ENCODE measurements around the gene ATN1. TPM values are rescaled to one million over a fixed set of nuclear protein-coding genes. Genes with fewer than 3 reads are reported as not detected.

Gene ATN1
- total and polyA plus RNA-seq, 9 of the 15 experiments (the other 6 are each of a cell fraction or from before 2014, with no cell fraction given): 0.15 to 49.8 (median 2.7) TPM

GRCh38 chr12:6953442-6954315 lies 25.9 kb downstream of the ATN1 start (continued):
- 0 out of 2 replicates have a peak, but pooled peaks have one; percentile 52 for TF ChIP-seq RREB1 (CRISPR knock-in tag; IDR thresholded peaks at IDR 0.05)
- no peak for TF ChIP-seq CHCHD3 (CRISPR knock-in tag; IDR thresholded peaks at IDR 0.05)
- no peak for TF ChIP-seq JUNB (CRISPR knock-in tag; conservative IDR thresholded peaks at IDR 0.05)
- TF ChIP-seq ZNF75A (CRISPR knock-in tag; IDR thresholded peaks at IDR 0.05): no peak
- no peak for TF ChIP-seq PHF20 (IDR thresholded peaks at IDR 0.05; ENCODE audit: partially characterized antibody)
- no peak for TF ChIP-seq ZNF24 (IDR thresholded peaks at IDR 0.05)
- no peak for TF ChIP-seq ILF3 (IDR thresholded peaks at IDR 0.05; ENCODE audit: borderline replicate concordance)
- peak in 1 of 2 experiments; percentile 76; a peak in 2 of 4 replicates for TF ChIP-seq MAZ (CRISPR knock-in tag; conservative IDR thresholded peaks at IDR 0.05 in 1 of 2, IDR thresholded peaks at IDR 0.05 in 1 of 2)
- TF ChIP-seq CBFA2T2 (conservative IDR thresholded peaks at IDR 0.05): no peak
- no peak for TF ChIP-seq ZNF778 (CRISPR knock-in tag; IDR thresholded peaks at IDR 0.05)
- no peak for TF ChIP-seq SRSF3 (IDR thresholded peaks at IDR 0.05; ENCODE audit: insufficient read depth, low read length)
- TF ChIP-seq RBM34 (IDR thresholded peaks at IDR 0.05; ENCODE audit: borderline replicate concordance, insufficient read depth, low read length): no peak
- no peak for TF ChIP-seq POLR3A (IDR thresholded peaks at IDR 0.05; ENCODE audit: borderline replicate concordance, extremely low read depth, insufficient read depth, insufficient read length)
- TF ChIP-seq POLR2AphosphoS2 (IDR thresholded peaks at IDR 0.05; ENCODE audit: low read length): no peak
- TF ChIP-seq ZNF239 (CRISPR knock-in tag; IDR thresholded peaks at IDR 0.05): 0 out of 2 replicates have a peak, but pooled peaks have one; percentile 11
- TF ChIP-seq TOE1 (IDR thresholded peaks at IDR 0.05; ENCODE audit: borderline replicate concordance): 0 out of 2 replicates have a peak, but pooled peaks have one; percentile 44
- TF ChIP-seq TOE1 (CRISPR knock-in tag; IDR thresholded peaks at IDR 0.05; ENCODE audit: borderline replicate concordance, low read depth): no peak
- no peak for TF ChIP-seq DNMT1 (IDR thresholded peaks at IDR 0.05)
- TF ChIP-seq ZNF165 (CRISPR knock-in tag; IDR thresholded peaks at IDR 0.05; ENCODE audit: borderline replicate concordance): no peak
- TF ChIP-seq EWSR1 (IDR thresholded peaks at IDR 0.05; ENCODE audit: borderline replicate concordance, low read depth, partially characterized antibody): no peak
- no peak for TF ChIP-seq CREBBP (IDR thresholded peaks at IDR 0.05; ENCODE audit: low read depth, low read length)
- TF ChIP-seq RBFOX2 (IDR thresholded peaks at IDR 0.05; ENCODE audit: low read depth, low read length): no peak
- peak; percentile 73 for TF ChIP-seq RAD51 (IDR thresholded peaks at IDR 0.05; ENCODE audit: borderline replicate concordance, low read depth)
- TF ChIP-seq CCAR2 (IDR thresholded peaks at IDR 0.05; ENCODE audit: low read depth, low read length): no peak
- no peak for TF ChIP-seq MTA2 (IDR thresholded peaks at IDR 0.05; ENCODE audit: low read depth)

All from K562 (cell line).